ENCODE measurements around the gene FGG. TPM values are rescaled to one million over a fixed set of nuclear protein-coding genes. Genes with fewer than 3 reads are reported as not detected.
"Not testable (repeated sequence)": the region's sequence is repeated elsewhere in the genome, so short reads cannot be mapped to it uniquely, and the experiment has no call there.

FGG gene
- total and polyA plus RNA-seq, 7 donors: 0.04 to 0.84 (median 0.75) TPM; not detected in 4

DNA sequence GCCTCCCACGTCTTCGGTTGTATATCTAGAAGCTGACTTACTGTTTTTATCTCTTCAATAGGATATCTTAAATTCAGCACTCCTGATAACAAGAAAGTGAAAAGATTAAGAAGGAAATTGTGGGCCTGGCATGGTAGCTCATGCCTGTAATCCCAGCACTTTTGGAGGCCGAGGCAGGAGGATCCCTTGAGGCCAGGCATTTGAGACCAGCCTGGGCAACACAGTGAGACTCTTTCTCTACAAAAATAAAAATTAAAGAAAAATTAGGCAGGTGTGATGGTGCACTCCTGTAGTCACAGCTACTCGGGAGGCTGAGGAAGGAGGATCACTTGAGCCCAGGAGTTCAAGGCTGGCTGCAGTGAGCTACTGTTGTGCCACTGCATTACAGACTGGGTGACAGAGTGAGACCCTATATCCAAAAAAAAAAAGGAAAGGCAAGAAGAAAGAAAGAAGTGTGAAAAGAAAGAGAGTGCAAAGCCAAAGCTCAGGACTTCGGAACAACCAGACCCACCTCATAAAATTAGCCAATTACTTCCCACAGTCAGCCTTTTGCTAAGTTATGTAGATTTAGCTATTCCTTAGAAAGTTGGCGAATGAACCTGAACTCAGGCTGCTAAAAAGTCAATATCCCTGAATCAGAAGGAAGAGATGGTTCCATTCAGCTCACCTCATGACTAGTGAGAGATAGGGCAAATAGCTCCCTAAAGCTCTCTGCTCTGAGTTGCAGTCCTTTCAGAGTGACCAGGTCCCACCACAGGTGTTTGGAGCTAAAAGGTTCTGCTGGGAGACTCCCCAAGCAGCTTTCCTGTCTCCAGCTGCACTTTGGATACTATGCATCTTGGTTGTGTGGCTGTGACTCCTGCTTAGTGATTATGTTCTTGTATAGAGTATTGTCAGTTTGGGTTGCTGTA, 9.2 kb downstream of the FGG start:
- Histone ChIP-seq H3K27ac (no peak overlapping the region), H3K27me3 (ENCODE audit: insufficient read depth in 3 of 3, low read length in 2 of 3) (peaks cover 0 to 1% (median 0%) of the 10 kb centered on the region in 3 donors), H3K4me1 (no peaks in the 10 kb centered on the region), H3K9me3 (no peaks in the 10 kb centered on the region), H3K4me3 (no peak overlapping the region), H3K36me3 (ENCODE audit: insufficient read depth in 1 of 2, low read depth in 1 of 2) (no peaks in the 10 kb centered on the region)
- intact Hi-C loops (cut with DNase I): no loop called here
- WGBS, 3 donors: 82 to 89% (median 85%) methylated on average over 6 of the region's 6 CpGs
- DNase-seq: no peak
- ATAC-seq: no peak
- TF ChIP-seq, protein P1, sequence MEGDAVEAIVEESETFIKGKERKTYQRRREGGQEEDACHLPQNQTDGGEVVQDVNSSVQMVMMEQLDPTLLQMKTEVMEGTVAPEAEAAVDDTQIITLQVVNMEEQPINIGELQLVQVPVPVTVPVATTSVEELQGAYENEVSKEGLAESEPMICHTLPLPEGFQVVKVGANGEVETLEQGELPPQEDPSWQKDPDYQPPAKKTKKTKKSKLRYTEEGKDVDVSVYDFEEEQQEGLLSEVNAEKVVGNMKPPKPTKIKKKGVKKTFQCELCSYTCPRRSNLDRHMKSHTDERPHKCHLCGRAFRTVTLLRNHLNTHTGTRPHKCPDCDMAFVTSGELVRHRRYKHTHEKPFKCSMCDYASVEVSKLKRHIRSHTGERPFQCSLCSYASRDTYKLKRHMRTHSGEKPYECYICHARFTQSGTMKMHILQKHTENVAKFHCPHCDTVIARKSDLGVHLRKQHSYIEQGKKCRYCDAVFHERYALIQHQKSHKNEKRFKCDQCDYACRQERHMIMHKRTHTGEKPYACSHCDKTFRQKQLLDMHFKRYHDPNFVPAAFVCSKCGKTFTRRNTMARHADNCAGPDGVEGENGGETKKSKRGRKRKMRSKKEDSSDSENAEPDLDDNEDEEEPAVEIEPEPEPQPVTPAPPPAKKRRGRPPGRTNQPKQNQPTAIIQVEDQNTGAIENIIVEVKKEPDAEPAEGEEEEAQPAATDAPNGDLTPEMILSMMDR (IDR thresholded peaks at IDR 0.05): no peak

DNA sequence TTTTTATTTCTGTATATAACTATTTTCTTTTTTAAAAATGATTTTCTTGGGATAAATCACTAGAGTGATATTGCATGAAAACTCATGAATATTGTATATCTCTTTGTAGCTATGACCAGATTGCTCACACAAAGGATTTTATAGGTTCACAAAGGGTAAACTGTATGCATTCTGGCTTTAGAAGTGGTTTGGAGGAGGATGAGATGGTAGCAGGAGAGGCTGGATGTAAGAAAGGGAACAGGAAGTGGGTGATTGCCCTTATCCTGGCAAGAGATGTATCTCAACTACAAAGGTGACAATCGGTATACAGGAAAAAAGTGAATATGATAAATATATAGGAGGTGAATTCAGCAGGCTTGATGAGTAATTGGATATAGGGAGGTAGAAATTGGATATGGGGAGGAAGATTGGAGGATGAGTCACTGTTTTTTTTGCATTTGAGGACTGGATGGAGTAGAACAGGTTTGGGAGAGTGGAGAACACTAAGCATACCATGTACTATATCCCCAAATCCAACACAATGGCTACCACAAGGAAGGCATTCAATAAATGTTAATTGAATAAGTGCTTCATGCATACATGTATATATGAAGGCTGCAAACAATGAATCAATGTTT, 9.9 kb downstream of the FGG start:
- H3K9me3 ChIP-seq: no peaks in the 10 kb centered on the region
- no peaks in the 10 kb centered on the region for H3K27me3 ChIP-seq (ENCODE audit: insufficient read depth in 3 of 3, low read length in 2 of 3)
- no peak for ATAC-seq
- intact Hi-C loops (cut with DNase I): no loop called here
- H3K4me3 ChIP-seq: no peak overlapping the region
- H3K4me1 ChIP-seq: no peaks in the 10 kb centered on the region
- no peaks in the 10 kb centered on the region for H3K36me3 ChIP-seq (ENCODE audit: insufficient read depth in 1 of 2, low read depth in 1 of 2)
- no peak for DNase-seq
- TF ChIP-seq, protein P1 (IDR thresholded peaks at IDR 0.05): no peak
- no peak overlapping the region for H3K27ac ChIP-seq
- WGBS, 3 donors: 78 to 82% (median 80%) methylated on average over 1 of the region's 1 CpG

DNA sequence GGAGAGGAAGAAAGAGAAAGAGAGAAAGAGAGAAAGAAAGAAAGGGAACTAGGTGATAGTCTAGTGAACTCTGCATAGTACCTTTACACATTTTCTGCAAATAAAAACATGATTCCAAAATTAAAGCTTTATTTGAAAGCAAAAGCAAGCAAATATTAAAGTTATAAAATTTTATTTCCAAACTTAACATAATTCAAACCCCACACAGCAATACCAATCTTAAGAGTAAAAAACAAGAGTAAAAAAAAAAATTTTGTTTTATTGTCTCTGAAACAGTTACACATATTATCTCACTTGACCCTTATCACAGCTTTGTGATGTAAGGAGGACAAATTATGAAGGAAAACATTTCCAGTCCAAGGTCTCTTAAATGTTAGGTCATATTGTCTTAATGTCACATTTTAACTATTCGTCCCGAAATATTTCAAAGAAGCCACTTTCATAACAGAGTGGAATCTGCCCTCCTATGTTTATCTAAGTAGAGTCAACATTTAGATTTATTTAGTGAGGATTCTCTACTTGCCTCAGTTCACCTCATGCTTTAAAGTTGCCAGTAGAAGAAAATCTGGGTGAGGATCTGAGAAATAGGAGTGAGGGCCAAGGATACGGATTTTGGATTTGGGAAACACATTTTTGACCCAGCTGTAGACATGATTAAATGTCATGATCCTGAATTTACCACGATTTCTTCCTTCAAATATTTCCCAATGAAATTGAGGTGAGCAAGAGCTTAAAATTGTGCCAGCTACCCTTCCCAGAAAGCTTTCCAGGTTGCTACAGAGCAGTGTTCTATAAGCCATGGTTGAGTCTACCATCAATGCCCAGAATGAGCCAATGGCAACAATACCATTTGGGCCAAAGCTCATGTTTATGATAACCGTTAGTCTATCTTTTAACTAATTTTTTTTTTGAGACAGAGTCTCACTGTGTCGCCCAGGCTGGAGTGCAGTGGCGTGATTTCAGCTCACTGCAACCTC, 14.4 kb downstream of the FGG start:
- Histone ChIP-seq H3K27me3 (ENCODE audit: insufficient read depth in 3 of 3, low read length in 2 of 3) (no peaks in the 10 kb centered on the region), H3K4me3 (no peak overlapping the region), H3K9me3 (no peaks in the 10 kb centered on the region), H3K36me3 (ENCODE audit: insufficient read depth in 1 of 2, low read depth in 1 of 2) (no peaks in the 10 kb centered on the region), H3K4me1 (no peaks in the 10 kb centered on the region), H3K27ac (no peak overlapping the region)
- 78 to 81% (median 78%) methylated on average over 7 of the region's 7 CpGs for whole genome bisulfite sequencing, 3 donors
- DNase-seq (no peak), ATAC-seq (no peak)
- TF ChIP-seq, protein P1 (IDR thresholded peaks at IDR 0.05): no peak
- intact Hi-C loops (cut with DNase I): no loop called here

DNA sequence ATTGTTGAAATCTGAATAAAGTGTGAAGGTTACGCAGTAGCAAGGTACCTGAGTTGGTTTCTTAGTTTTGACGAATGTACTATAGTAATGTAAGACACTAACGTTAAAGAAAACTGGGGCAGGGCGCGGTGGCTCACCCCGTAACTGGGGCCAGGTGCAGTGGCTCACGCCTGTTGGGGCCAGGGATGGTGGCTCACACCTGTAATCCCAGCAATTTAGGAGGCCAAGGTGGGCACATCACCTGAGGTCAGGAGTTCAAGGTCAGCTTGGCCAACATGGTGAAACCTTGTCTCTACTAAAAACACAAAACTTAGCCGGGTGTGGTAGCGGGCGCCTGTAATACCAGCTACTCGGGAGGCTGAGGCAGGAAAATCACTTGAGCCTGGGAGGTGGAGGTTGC, 15.2 kb downstream of the FGG start:
- WGBS, 3 donors: 88 to 92% (median 91%) methylated on average over 11 of the region's 11 CpGs
- H3K36me3 ChIP-seq (ENCODE audit: insufficient read depth in 1 of 2, low read depth in 1 of 2); ATAC-seq; DNase-seq; H3K4me3 ChIP-seq; intact Hi-C loops (cut with DNase I); H3K27ac ChIP-seq; H3K4me1 ChIP-seq; H3K9me3 ChIP-seq; H3K27me3 ChIP-seq (ENCODE audit: insufficient read depth in 3 of 3, low read length in 2 of 3): not testable (repeated sequence)
